Measurements from ENCODE around the gene HS6ST3.

Gene HS6ST3

DNA sequence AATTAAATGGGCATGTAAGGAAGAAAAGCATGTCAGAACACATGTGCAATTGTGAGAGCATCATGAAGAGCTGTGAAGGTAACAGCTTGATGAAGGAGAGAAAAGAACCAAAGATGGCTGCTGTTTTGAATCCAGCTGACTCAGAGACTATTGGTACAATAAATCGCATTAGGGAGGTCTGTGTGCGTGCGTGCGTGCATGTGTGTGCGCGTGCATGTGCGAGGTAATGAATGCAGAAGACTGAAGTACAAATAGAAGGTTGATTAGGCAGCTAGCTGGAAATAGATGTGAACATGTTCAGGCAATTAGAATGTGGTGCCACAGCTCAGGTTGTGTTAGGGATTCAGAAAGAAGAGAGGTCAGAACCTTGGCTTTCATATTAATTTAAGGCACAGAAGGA is 463.9 kb downstream of the HS6ST3 start:
- no peak for DNase-seq

DNA sequence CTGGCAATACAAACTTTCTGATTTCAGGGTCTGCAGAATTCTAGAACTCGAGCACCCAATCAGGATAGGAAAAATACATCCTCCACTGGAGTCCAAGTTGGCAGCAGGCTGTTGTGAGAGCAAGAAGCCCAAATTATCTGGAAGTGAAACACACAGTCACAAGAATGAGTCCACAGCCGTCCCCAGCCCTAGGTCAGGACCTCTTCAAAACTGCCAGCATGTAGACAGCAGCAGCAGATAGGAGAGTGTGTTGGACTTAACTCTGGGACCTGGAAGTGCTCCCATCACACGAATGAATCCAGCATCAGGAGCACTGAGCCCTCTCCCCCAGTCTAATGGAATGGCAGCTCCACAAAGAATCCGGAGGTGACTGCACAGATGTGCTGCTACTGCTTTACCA is 483.7 kb downstream of the HS6ST3 start:
- no peak for DNase-seq

DNA sequence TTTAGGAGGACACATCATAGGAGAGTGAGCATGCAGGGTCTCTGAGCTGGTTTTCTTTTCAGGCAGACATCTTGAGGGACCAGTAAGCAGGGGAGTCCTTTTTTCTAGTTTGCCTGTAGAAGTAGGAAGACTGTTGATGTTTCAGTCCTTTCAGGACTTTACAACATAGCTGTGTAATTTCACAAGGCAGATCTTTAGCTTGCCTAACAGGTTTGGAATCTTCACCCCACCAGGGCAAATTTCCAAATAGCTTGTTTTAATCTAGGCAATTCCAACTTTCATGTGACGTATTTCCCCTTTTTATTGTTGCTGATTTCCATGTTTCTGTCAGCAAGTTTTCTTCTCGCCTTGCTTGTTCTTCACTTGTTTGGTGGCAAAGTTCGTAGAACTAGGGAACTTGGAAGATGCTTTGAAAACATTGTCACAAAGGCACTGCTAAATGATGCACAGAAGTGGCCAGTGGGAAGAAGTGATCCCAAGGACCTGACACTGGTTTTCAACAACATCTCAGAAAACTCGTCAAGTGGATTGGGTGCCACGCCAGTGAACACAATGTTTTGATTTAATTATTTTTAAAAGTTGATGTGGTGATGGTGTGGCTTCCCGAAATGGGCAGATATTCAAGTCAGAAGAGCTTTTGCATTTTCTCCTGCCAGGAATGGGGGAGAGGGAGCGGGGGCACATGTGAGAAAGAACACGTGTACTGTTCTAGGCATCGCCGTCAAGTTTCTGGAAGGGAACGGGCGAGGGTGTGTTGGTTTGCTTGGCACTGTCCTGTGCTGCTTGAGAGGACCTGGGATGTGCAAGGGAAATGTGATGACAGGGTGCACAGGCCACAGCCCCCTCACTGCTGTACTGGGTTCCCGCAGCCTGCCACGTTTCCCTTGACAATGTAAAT is 485.8 kb downstream of the HS6ST3 start:
- DNase-seq = no peak

DNA sequence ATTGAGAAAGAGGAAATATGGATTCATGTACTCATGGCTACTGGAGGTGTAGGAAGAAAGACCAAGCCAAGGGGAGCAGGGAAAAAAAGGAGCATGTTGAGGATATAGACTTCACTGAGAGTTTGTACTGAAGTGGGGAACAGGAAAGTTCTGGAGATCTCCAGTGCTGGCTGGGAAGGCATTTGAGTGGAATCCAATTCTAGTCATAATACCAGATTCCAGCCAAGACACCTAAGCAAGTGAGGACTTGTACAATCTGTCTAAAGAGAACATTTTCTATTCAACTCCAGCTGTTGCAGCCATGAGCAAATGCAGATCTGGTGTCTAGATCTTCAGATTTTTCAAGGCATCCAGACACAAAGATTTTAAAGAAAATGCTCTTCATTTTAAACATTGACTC is 491.8 kb downstream of the HS6ST3 start:
- no peak for DNase-seq

DNA sequence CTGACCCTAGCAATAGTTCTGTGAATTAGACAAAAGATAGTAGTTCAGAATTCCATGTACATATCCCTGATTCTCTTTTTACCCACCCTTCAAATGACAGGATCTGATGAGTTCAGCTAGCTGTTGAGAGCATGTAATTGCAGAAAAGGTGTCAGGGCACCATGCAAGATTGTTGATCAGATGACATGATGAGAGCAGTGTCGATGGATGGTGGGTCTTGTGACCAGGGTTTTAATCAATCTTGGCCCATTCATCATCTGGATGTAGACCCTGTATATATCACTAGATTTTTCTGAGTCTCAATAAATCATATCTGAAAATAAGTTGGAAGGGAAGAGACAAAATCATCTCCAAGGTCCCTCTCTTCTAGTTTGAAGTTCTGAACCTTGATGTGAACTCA is 525.3 kb downstream of the HS6ST3 start:
- no peak for DNase-seq

DNA sequence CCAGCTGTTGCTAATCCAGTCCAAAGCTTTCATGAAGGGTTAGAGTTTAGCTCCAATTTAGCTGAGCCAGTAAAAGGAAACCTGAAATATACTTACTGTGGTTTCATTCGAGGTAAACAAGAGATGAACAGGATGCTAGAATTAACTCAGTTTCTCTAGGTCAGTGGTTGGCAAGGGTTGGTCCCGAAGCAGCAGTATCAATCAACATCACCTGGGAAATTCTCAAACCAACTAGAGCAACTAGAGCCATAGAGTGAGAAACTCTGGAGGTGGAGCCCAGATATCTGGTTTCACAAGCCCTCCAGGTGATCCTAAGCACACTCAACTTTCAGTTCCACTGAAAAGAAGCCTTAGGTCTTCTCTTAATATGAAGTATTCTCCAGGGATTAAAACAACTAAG is 527.6 kb downstream of the HS6ST3 start:
- no peak for DNase-seq

DNA sequence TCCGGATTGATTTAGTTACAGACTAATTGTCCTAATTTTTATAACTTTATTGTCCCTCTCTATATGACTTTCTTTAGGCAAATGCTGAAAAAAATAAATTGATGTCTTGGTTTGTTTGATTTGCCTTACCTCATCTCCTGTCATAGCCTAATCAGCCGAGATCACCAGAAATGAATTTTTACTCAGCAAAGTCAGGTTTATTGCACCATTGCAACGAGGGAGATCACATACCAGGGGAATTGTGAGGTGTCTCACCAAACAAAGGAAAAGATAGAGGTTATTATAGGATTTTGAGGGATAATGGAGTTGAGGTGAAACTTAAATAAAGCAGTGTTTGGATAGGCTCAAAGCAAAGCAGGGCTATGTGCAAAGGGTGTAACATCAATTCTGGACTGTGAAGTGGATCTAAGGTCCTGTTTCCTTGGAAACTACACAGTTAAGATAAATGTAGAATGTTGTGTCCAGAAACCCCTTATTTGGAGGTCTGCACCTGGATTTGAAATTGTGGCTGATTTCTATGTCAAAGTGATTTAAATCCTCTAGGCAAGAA is 531.8 kb downstream of the HS6ST3 start:
- DNase-seq = no peak

DNA sequence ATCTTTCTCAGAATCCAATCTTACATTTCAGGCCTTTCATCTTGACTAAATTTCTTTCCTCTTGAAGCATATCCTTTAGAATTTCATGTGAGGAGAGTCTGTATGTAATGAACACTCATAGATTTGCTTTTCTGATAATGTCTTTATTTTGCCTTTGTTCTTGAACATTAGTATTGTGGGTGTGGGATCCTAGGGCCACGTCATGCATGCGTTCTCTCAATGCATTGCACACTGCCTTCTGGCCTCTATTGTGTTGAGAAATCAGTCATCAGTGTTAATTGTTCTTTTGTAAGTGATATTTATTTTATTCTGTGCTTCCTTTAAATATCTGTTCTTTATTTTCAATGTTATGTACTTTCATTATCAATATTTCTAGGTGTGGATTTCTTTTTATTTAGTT is 539.4 kb downstream of the HS6ST3 start:
- DNase-seq = no peak

DNA sequence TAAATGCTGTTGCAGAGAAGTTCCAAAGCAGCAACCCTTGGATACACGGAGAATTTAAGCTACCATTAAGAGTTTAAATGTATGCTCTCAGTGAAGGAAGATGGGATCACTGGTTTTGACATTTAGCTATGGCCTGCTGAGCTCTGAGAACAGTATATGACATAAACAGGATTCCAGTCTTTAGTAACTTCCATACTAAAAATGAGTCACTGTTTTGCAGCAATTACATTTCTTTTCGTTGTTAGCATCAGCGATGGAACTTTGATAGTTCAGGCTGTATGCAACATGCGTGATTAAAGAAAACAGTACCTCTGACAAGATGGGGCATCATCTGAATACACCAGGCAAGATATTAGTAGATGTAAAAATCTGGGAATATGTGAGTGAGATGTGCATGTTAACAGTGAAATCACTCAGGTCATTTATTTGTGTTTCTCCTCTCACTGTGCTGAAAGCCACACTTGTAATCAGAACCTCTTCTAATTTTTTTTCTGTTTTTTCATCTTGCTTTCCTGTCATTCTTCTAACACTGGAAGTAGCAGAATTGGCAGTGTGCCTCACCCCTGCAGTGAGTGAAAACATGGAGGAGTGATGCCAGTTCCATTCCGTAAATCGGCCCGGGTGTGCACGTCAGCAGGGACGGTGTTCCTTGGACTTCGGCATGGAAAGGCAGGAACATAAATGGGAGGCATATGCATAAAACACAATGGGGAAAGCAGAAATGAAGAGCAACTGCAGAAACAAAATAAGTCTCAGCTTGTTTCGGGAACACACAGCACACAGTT is 542.8 kb downstream of the HS6ST3 start:
- DNase-seq = no peak

DNA sequence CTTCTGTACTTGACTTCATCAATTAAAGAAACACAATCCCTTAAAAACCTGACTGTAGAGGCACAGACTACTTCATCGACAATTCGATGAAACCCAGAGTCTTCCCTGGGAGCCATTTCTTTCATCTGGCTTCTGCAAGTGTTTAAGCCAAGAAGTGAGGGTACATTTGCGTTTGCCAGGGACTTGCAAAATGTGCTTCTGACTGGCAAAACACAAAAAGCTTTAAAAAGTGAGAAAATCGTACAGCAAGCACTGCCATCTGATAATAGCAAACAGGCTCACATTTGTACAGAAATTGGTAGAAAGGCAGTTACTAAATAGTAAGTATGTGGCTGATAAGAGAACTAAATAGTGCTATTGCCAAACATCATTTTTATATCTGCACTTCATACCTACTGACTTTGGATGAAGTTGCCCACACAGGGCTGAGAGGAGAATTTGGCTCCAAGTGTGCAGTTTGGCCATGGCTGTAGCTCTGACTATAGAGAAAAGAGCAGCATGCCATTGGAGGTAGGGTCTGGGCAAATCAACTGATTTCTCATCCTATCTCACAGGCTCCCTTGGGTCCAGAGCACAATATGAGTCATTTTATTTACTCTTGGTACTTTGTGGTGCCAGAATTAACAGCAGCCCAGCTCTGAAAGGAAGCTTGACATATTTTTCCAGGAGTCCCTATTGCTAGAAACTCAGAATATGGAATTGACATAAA is 546.2 kb downstream of the HS6ST3 start:
- no peak for DNase-seq

DNA sequence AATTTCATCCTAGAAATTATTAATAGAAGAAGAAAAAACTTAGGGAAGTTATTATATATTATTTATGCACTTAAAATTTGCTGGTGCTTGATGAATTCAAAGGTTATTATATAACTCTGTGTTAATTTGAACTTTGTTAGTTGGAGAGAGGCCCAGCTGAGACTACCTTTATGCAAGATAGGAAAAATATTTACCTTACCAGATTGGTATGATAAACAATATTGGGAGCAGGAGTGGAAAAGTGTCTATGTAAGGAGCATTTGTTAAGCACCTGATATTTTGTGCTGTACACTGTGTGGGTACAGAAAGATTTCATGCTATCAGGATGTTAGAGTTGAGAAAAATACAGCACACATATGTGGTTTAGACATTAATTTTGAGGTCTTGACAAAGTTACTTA is 547.1 kb downstream of the HS6ST3 start:
- no peak for DNase-seq

DNA sequence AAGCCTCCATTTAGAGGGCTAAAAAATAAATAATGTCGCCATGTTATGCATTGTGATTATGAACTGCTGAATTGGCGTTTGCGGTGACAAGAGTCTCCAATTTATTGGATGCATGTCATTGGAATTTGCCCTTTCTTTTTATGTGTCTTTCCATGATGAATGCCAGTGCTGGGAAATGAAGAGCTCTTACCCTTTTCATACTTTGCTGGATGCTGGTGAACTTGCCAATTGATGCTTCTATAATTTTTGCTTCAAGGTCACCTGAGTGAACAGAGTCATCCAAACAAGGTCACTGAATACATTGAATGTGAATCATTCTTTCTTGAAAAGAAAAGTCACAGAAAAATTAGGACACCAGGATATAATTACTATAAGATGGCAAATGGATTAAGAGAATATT is 556.2 kb downstream of the HS6ST3 start:
- DNase-seq = no peak

DNA sequence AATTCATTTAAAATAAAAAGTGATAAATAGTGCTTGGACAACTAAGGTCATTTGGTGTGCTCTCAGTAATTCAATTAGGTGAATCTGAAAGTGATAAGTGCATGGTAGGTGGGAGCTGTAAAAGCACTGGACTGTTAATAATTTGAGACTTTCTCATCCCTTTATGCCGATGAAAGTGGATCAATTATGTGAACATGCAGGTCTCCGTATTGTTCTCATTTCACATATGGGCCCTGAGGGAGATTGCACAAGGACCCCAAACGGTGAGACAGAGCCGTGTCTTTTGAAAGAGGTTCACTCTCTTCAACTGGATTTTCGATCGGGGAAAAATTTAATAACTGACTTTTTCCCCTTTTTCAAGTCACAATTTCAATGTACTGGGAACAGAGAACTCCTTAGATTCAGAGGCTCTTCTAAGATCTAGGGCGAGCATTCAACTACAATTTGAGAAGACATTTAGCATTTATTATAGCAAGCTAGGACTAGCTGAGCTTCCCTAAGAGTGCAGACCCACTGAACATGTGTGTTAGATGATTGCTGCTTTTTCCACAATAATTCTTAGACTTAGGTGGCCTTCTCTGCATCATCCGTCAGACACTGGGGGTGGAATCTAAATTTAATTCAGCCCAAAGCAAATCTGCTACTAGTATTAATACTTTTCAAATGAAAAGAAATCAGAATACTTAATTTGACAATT is 556.8 kb downstream of the HS6ST3 start:
- DNase-seq = no peak

DNA sequence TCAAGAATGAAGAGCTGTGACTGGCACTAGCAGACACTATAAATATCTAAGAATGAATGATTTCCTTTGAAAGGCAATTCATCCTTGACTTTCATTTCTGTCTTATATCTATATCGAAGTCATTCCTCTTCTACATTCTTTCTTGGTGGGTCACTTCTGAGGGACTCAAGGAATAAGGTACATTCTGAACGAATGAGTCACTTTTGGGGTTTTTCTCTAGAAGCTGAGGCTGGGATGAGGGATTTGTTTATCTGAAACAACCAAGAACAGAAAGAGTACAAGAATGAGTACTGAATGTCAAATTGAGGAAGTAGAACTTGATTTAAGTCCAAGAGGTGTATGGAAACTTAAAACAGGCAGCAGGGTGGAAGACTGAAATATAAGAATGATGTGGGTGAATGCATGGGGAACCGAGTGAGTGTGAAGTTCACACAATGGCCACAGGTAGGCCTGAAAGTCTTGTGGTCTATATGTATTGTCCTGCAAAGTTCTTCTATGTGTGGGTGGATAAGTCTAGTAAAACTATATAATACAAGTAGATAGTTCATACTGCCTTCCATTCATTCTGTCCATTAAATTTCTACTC is 560.5 kb downstream of the HS6ST3 start:
- DNase-seq = no peak

DNA sequence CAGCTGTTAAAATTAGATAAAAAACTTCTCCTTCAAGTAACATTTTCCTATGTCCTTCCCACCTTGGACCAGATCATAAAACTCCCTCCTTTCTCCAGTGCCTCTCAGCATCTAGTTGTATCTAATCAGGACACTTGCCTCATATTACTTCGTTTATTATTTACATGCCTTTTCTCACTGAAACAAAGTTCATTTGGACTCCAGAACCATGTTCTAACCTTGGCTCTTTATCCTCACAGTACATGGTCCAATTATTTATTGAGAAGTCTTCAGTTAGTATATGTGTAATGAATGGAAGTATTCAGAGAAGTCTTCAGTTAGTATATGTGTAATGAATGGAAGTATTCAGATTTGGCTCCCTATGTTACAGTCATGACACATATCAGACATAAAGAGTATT is 561.7 kb downstream of the HS6ST3 start:
- no peak for DNase-seq

DNA sequence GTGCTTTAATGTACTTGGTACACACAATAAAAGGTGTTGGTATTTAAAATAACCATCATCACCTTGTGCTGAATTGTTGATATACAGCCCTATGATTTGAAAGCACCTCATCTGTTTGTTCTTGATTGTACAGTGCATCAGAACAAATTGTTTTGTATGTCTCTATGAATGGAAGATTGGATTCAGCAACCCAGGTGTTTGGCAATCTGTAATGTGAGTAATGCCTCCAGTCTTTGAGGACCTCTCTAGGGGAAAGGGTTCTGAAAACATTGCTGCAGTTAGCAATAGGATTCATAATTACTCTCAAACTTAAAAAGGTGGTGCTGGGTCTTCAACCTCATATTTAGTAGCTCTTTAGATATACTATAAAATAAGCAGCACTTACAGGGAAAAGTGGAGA is 562.6 kb downstream of the HS6ST3 start:
- no peak for DNase-seq

DNA sequence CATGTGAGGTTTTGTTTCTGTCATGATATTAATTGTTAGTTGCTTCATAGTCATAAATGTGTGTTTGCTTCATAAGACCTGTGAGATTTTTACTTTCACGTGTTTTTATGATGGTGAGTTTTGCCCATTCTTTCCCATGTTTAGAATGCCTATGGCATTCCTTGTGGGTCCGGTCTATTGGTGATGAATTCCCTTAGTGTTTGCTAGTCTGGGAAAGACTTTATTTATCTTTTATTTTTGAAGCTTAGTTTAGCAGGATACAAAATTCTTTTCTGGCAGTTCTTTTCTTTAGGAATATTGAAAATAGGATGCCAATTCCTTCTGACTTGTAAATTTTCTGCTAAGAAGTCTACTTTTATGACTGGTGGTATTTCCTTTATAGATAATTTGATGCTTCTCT is 571.7 kb downstream of the HS6ST3 start:
- no peak for DNase-seq

DNA sequence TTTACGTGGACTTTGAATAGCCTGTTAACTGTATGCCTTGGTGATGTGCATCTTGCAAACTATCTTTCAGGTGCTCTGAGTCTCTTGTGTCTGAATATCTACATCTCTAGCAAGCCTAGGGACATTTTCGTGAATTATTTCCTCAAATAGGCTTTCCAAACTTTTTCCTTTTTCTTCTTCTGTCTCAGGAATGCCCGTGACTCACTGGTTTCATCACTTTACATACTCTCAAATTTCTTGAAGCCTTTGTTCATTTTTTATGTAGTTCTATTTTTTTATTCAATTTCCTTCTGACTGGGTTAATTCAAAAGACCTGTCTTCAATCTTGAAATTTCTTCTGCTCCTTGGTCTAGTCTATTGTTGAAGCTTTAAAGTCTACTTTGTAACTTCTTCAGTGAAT is 572.1 kb downstream of the HS6ST3 start:
- DNase-seq = no peak

DNA sequence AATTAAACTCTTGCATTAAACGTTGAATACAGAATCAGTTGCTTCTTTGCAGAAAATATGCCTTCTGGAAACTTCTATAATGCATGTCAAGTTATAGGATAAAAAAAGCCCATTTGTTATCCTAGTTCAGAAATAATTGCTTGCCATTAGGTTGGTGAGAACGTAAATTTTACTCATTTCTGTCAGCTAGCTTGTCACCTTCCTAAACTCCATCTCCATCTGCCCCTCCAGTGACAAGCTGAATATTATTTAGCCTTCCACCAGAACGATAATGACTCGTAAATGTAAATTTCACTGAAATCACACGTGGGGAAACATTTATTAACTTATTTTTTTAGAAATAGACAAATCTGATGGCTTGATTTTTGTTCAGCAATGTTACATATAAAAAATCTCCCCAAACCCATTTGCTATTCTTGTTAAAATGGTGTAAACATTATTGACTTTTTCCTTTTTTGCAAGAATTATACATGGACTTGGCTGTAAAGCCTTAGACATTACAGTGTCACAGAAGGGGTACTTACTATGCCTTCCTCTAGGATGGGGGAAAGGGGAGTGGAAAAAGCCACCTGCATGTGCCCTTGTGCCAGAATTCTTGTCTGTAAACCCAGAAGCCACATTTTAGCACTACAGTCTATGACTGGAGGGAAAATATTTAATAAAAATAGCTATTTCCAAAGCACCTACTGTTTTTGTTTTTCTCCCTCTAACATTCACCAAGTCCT is 577.5 kb downstream of the HS6ST3 start:
- no peak for DNase-seq

DNA sequence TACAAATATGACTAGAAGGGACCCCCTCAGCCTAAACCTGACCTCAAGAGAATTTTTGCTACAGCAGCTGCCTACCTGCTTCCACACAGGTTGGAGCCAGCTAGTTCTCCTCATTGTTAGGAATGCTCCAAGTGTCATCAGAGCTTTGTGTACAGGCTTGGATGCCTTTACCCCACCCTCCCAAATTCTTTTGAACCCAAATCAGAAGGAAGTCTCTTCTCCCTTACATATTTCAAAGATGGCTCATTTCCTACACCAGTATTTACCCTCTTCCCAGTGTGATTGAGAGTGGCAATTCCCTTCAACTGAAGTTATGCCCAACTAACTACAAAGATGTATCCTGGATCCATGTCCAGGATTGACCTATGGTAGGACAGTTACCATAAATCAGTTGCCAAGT is 581.2 kb downstream of the HS6ST3 start:
- DNase-seq = no peak

DNA sequence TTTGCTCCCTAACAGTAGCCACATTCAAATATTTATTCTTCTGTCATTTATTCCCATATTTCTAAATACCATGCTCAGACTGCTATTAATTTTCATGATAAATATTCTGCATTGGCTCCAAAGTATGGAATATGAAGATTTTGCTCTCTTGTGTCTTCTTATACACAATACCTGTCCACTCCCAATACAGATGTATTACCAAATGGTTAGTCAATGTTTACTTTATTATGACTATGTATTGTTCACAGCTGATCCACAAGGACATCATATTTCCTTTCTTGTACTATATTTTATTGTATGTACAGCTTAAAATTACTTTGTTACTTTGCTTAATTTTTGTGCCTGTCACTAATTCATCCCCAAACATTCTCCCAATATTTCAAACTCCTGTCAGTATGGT is 582.1 kb downstream of the HS6ST3 start:
- no peak for DNase-seq

DNA sequence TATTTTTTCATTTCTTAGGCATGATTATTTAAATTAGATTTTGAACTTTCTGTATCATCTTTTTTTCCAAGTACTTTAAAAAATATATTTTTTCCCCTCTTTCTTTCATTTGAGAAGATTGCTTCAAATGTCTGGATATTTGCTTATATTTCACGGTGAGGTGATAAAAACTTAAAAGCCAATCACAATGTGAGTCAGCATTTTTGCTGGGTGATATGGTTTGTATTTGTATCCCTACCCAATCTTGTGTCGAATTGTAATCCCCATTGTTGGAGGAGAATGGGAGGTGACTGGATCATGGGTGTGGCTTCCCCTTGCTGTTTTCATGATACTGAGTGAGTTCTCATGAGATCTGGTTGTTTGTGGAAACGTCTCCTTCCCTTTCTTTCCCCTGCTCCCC is 583.9 kb downstream of the HS6ST3 start:
- DNase-seq = no peak

Measured in NK-92 treated with Interleukin-12 subunit alpha and Interleukin-12 subunit beta, amount 100 ng/mL, for 24 hours (cell line).